ENCODE data around the gene RIPOR3.
A peak's percentile ranks its signal among the peaks of the same experiment; 100 is the strongest.

DNA sequence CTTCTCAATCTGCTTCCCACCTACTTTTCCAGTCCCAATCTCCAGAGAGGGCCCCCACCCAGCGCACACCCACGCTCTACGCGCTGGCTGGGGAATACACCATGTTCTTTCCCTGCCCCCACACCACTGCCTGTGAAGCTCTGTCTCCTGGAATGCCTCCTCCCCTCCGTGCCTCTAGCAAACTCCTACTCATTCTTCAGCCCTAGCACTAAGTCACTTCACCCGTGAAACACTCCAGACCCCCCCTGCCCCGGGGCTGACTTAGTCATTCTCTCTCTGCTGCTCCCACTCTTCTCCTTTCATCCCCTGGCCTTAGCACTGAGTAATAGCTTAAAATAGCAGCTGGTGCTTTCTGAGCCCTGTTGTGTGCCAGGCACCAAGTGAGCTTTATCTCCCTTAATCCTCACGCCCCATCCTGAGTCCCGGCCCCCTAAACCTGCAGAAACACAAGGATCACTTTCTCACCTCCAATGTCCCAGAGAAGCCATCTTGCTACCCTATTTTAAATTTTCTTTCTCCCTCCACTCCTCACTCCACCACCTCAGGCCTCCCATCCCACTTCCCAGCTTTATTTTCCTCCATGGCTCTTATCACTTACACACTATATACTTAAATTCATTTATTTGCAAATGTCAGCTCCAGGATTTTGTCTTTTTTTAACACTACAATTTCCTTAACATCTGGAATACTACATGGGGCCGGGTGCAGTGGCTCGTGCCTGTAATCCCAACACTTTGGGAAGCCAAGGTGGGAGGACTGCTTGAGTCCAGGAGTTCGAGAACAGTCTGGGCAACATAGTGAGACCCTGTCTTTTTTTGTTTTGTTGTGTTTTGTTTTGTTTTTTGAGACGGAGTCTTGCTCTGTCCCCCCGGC is 33.7 kb upstream of the RIPOR3 start:
- TF ChIP-seq POLR2A (IDR thresholded peaks at IDR 0.05) (peak in 1 of 2 donors; percentile 25), CTCF (IDR thresholded peaks at IDR 0.05) (no peak)
